ENCODE results near the gene GPNMB.

Gene GPNMB

GRCh38 chr7:23266918-23267317, 20.3 kb downstream of the GPNMB start:
- Histone ChIP-seq H3K27me3 (ENCODE audit: insufficient read depth, poor library complexity, severe bottlenecking) (no peaks in the 10 kb centered on the region), H3K36me3 (ENCODE audit: low read depth) (no peaks in the 10 kb centered on the region), H3K4me1 (ENCODE audit: insufficient read depth, poor library complexity, severe bottlenecking) (no peaks in the 10 kb centered on the region), H3K9me3 (ENCODE audit: severe bottlenecking) (no peaks in the 10 kb centered on the region), H3K4me3 (ENCODE audit: severe bottlenecking) (no peak overlapping the region), H3K27ac (ENCODE audit: poor library complexity, severe bottlenecking) (no peak overlapping the region)
- DNase-seq (ENCODE audit: low spot score) (no peak), ATAC-seq (ENCODE audit: low read depth) (no peak)
- no peak for TF ChIP-seq CTCF (IDR thresholded peaks at IDR 0.05; ENCODE audit: poor library complexity, severe bottlenecking)

GRCh38 chr7:23267357-23267756, 20.8 kb downstream of the GPNMB start:
- no peak overlapping the region for H3K27ac ChIP-seq (ENCODE audit: poor library complexity, severe bottlenecking)
- H3K4me3 ChIP-seq (ENCODE audit: severe bottlenecking) = no peak overlapping the region
- H3K4me1 ChIP-seq (ENCODE audit: insufficient read depth, poor library complexity, severe bottlenecking) = no peaks in the 10 kb centered on the region
- ATAC-seq (ENCODE audit: low read depth) (no peak), DNase-seq (ENCODE audit: low spot score) (no peak)
- no peaks in the 10 kb centered on the region for H3K36me3 ChIP-seq (ENCODE audit: low read depth)
- TF ChIP-seq CTCF (IDR thresholded peaks at IDR 0.05; ENCODE audit: poor library complexity, severe bottlenecking) = no peak
- H3K27me3 ChIP-seq (ENCODE audit: insufficient read depth, poor library complexity, severe bottlenecking) = no peaks in the 10 kb centered on the region
- no peaks in the 10 kb centered on the region for H3K9me3 ChIP-seq (ENCODE audit: severe bottlenecking)

- no peak for TF ChIP-seq CTCF (IDR thresholded peaks at IDR 0.05; ENCODE audit: poor library complexity, severe bottlenecking)
- Histone ChIP-seq H3K27ac (ENCODE audit: poor library complexity, severe bottlenecking) (no peak overlapping the region), H3K4me1 (ENCODE audit: insufficient read depth, poor library complexity, severe bottlenecking) (peaks cover 2% of the 10 kb centered on the region), H3K9me3 (ENCODE audit: severe bottlenecking) (no peaks in the 10 kb centered on the region), H3K4me3 (ENCODE audit: severe bottlenecking) (no peak overlapping the region), H3K36me3 (ENCODE audit: low read depth) (no peaks in the 10 kb centered on the region), H3K27me3 (ENCODE audit: insufficient read depth, poor library complexity, severe bottlenecking) (no peaks in the 10 kb centered on the region)
- no peak for DNase-seq (ENCODE audit: low spot score)
- no peak for ATAC-seq (ENCODE audit: low read depth)
Measured at GRCh38 chr7:23268167-23268566, 21.6 kb downstream of the GPNMB start.

GRCh38 chr7:23268746-23269145, 22.2 kb downstream of the GPNMB start:
- Histone ChIP-seq H3K4me1 (ENCODE audit: insufficient read depth, poor library complexity, severe bottlenecking) (peaks cover 7% of the 10 kb centered on the region), H3K36me3 (ENCODE audit: low read depth) (no peaks in the 10 kb centered on the region), H3K4me3 (ENCODE audit: severe bottlenecking) (no peak overlapping the region), H3K27me3 (ENCODE audit: insufficient read depth, poor library complexity, severe bottlenecking) (no peaks in the 10 kb centered on the region), H3K9me3 (ENCODE audit: severe bottlenecking) (no peaks in the 10 kb centered on the region), H3K27ac (ENCODE audit: poor library complexity, severe bottlenecking) (no peak overlapping the region)
- no peak for ATAC-seq (ENCODE audit: low read depth)
- no peak for TF ChIP-seq CTCF (IDR thresholded peaks at IDR 0.05; ENCODE audit: poor library complexity, severe bottlenecking)
- DNase-seq (ENCODE audit: low spot score) = no peak

DNA sequence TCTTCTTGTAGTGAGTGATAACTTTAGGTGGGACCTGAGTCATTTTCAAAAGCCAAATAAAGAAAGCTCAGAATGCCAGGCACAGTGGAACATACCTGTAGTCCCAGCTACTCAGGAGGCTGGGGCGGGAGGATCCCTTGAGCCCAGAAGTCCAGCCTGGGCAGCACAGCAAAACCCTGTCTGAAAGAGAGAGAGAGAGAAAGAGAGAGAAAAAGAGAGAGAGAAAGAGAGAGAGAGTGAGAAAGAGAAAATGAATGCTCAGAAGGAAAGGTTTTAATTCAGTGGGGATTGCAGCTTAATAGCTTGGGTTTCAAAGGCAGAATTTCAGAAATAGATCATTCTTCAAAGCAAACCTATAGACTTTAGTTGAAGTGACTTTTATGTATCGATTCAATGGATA, 25.7 kb downstream of the GPNMB start:
- no peaks in the 10 kb centered on the region for H3K27me3 ChIP-seq (ENCODE audit: insufficient read depth, poor library complexity, severe bottlenecking)
- peaks cover 7% of the 10 kb centered on the region for H3K4me1 ChIP-seq (ENCODE audit: insufficient read depth, poor library complexity, severe bottlenecking)
- no peak for DNase-seq (ENCODE audit: low spot score)
- H3K4me3 ChIP-seq (ENCODE audit: severe bottlenecking) = no peak overlapping the region
- no peaks in the 10 kb centered on the region for H3K36me3 ChIP-seq (ENCODE audit: low read depth)
- no peak overlapping the region for H3K27ac ChIP-seq (ENCODE audit: poor library complexity, severe bottlenecking)
- ATAC-seq (ENCODE audit: low read depth) = no peak
- H3K9me3 ChIP-seq (ENCODE audit: severe bottlenecking) = no peaks in the 10 kb centered on the region
- no peak for TF ChIP-seq CTCF (IDR thresholded peaks at IDR 0.05; ENCODE audit: poor library complexity, severe bottlenecking)

All from RWPE2 (cell line).